Measurements from ENCODE around the gene SP140L.
A peak's percentile ranks its signal among the peaks of the same experiment; 100 is the strongest.
"Not testable (repeated sequence)": the region's sequence is repeated elsewhere in the genome, so short reads cannot be mapped to it uniquely, and the experiment has no call there.

SP140L gene

GRCh38 chr2:230425377-230425776 is 98.4 kb downstream of the SP140L start:
- no peak for DNase-seq

DNA sequence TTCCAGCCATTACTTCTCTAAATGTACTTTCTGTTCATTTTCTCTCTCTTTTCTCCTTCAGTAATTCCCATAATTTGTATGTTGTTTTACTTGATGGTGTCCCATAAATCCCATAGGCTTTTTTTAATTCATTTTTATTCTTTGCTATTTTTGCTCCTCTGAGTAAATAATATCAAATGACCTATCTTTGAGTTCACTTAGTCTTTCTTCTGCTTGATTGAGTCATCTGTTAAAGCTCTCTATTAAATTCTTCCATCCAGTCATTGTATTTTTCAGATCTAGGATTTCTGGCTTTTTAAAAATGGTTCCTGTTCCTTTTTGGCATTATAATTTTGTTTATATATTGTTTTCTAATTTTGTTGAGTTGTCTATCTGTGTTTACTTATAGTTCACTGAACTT is 102.5 kb downstream of the SP140L start:
- no peak for DNase-seq

- DNase-seq = no peak
These were observed 104.2 kb downstream of the SP140L start for GRCh38 chr2:230430957-230431910.

DNA sequence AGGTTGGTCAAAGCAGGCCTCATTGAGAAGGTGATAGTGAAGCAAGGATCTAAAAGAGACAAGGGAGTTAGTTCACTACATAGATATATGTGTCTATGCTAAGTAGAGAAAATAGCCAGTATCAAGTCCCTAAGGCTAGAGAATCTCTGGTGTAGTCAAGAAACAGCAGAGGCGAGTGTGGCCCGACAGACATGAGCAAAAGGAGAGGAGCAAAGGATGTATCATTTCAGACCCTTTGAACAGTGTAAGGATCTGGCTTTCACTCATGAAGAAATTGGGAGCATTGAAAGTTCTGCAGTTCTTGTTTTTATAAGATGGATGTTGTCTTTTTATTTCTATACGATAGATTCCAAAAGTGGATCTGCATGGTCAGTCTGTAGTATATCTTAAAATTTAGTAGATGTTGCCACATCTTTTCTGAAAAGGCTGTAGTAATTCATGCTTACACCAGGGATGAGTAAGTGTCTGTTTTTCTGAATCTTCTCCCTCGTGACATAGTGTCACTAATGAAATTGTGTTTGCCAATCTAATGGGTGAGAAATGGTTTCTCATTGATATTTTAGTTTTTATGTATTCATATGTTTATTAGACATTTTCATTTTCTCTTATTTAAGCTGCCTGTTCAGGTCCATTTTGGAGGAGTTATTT is 107.8 kb downstream of the SP140L start:
- DNase-seq = no peak

DNA sequence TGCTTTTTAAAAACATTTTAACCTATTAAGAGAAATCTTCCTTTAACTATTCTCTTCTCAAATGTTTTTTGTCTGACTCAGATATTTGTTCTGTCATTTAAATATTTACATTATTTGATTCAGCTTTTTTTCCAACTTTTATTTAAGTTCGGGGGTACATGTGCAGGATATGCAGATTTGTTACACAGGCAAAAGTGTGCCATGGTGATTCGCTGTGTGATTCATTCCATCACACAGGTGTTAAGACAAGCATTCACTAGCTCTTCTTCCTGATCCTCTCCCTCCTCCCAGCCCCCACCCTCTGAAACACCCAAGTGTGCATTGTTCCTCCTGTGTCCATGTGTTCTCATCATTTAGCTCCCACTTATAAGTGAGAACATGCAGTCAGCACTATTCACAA is 108.4 kb downstream of the SP140L start:
- DNase-seq = no peak

DNA sequence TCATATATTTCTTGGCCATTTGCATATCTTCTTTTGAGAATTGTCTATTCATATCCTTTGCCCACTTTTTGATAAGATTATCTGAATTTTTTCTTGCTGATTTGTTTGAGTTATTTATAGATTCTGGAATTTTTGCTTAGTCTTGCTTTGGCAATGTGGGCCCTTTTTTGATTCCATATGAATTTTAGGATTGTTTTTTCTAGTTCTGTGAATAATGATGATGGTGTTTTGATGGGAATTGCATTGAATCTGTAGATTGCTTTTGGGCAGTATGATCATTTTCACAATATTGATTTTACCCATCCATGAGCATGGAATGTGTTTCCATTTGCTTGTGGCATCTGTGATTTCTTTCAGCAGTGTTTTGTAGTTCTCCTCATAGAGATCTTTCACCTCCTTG is 112.1 kb downstream of the SP140L start:
- DNase-seq = not testable (repeated sequence)

GRCh38 chr2:230439590-230439989 is 112.6 kb downstream of the SP140L start:
- DNase-seq = peak in 1 of 2 donors; percentile 31

- peak; percentile 57 to 61 for DNase-seq
These were observed 114.4 kb downstream of the SP140L start for GRCh38 chr2:230441227-230441897.

GRCh38 chr2:230443541-230443940 is 116.5 kb downstream of the SP140L start:
- no peak for DNase-seq

DNA sequence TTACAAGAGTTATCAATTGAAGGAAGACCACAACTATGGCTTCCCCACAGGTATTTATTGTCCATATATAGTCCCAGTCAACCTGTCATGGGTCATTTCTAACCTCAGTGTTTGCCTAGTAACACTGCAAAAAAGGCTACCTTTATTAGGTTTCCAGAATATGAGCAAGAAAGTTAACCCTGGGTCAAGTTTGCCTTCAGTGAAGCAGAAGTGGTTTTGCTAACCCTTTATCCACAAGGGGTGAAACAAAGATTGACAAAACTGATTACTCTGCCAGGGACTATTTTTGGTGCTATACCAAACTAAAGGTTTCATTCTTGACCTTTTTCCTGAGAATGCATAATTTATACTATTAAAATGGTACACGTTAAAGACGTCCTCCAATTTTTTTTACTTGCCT is 117.8 kb downstream of the SP140L start:
- DNase-seq = no peak

GRCh38 chr2:230447036-230447435 is 120.0 kb downstream of the SP140L start:
- DNase-seq = no peak

GRCh38 chr2:230447455-230448451 is 120.8 kb downstream of the SP140L start:
- DNase-seq = peak; percentile 50 to 64

DNA sequence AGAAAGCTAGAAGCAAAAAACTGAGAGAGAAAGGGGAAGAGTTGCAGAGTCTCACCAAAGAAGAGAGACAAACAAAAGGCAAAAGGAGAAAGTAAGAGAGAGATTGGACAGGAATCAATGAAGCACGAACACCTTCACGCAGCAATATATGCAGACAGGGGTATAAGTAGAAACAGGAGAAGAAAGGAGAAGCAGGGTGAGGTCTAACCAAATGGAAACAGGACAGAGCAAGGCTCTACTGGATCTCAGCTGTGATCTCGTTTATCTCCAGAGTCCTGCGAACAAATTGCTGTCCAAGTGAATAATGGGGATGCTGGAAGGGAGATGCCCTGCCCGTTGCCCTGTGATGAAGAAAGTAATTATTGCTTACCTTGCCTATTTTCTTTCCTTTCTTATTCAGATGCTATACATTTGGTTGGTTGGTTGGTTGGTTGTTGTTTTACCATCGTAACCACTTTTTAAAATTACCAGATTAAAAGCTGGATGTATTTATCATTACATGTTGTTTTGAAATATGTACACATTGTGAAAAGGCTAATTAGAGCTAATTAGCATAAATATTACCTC is 123.0 kb downstream of the SP140L start:
- no peak for DNase-seq

- no peak for DNase-seq
These were observed 126.0 kb downstream of the SP140L start for GRCh38 chr2:230453006-230453405.

Data from CD4-positive, alpha-beta T cell treated with Interleukin-1 beta for 1 hour (primary cell).